NOMO-1 (cell line): ENCODE data around the gene HSPBAP1.
"Not testable (repeated sequence)": the region's sequence is repeated elsewhere in the genome, so short reads cannot be mapped to it uniquely, and the experiment has no call there.

ENCODE experiments used
- DNase-seq, 2 experiments: peaks; one replicate each; lab custom pipeline; 2025; ENCODE audit not compliant: unreplicated experiment in 2 of 2; lab: John Stamatoyannopoulos, UW

HSPBAP1 gene

GRCh38 chr3:122786066-122786465 lies 7.6 kb downstream of the HSPBAP1 start:
- no peak for DNase-seq

DNA sequence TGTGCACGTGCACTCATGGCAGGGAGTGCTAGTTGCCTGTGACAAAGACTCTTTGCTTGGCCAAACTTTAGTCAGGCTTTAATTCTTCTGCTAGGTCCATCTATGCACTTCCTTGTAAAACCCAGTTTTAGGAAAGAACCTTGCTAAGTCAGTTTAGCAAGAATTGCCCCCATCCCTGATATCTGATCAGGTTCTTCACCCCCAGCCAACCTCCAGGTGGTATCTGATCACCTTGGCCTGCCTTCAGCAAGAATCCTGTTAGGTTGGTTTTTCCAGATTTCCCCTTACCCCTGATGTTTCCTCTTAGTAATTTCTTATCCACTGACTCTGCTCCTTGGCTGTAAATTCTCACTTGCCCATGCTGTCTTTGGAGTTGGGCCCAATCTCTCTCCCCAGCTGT lies 8.4 kb downstream of the HSPBAP1 start:
- no peak for DNase-seq

- DNase-seq = no peak
Observed at GRCh38 chr3:122784436-122784835, 9.2 kb downstream of the HSPBAP1 start.

DNA sequence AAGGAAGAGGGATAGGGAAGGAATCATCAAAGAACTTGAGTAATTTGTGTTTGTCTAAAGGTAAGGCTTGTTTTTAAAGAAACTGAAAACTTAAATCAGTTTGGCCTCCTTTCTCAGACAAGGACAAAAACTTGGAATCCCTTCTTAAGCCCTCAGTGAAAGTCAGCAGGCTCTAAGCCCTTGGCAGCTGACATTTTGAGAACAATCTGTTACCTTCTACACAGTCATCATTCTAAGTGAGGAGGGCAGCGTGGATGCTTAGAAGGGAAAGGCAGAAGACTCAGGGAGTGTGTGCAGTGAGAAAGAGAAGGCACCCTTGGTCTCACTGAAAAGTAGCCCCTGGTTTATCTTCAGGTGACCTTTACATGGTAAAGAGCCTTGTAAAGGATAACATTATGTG lies 10.8 kb downstream of the HSPBAP1 start:
- no peak for DNase-seq

DNA sequence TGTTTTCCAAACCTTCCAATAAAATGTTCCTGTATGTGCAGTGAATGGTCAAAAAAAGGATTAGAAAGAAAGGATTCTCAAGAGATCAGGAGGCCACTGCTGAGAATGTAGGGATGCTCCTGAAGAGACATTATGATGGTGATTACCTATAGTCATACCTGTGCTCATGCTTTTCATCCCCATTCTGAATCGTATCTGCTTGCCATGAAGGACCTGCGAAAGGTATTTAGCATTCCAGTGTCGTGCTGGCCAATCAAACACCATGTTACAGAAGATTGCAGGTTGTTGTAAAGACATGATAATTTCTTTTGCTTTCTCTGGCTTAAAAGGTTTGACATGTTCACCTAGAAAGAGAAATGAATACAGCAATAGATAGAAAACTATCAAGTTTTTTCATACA lies 16.1 kb downstream of the HSPBAP1 start:
- no peak for DNase-seq

DNA sequence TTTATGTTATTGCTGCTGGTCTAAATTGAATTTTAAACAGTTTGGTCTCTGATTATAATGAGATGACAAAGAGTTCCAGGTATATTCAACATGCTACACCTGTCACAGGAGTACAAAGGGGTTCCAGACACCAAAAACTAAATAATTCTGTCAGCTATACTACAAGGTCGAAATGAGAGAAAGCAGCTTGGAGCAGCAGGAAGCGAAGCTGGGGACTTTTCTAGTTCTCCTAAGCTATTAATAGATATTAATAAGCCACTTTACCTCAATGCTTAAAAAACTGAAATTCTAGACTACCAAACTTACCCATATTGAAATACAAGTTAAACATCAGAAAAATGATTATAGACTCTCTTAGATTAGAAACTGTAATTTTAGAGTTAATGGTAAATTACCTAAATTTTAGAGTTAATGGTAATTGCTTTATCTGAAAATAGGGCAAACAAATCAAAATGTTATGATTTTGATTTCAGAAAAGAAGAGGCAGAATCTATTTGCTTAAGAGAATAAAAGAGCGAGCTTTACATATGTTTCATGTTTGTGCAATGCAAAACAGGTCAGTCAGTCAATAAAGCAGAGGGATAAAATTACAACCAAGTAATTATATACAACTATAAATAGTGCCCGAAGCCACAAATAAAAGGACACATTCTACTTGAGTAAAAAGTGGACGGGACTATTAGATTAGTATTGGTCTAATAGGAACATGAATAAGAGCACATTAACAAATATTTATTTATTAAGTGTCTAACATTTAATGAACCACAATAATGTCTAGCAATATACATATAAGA lies 16.8 kb downstream of the HSPBAP1 start:
- no peak for DNase-seq

- no peak for DNase-seq
Observed at GRCh38 chr3:122774564-122774963, 19.1 kb downstream of the HSPBAP1 start.

DNA sequence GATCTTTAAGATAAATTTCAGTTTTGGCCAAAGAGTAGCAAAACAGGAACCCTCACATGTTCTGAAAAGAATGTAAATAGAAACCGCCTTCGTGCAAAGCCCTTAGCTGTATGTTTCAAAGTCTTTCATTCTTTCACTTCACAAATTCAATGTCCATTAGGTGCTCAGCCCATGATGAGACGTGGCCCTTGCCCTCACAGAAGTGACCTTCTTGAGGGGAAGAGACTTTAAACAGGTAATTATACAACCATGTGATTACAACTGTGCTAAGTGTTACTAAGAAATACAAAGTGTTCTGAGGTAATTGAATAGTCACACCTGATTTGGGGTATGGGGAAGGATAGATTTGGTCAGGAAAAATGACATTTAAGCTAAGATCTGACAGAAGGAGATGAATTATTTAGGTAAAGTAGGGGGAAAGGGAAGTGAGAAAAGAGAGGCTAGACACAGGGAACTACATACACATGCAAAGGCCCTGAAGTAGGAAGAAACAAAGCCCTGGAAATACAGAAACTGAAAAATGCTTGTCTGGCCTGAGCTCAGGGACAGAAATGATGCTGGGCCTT lies 19.6 kb downstream of the HSPBAP1 start:
- DNase-seq = no peak

DNA sequence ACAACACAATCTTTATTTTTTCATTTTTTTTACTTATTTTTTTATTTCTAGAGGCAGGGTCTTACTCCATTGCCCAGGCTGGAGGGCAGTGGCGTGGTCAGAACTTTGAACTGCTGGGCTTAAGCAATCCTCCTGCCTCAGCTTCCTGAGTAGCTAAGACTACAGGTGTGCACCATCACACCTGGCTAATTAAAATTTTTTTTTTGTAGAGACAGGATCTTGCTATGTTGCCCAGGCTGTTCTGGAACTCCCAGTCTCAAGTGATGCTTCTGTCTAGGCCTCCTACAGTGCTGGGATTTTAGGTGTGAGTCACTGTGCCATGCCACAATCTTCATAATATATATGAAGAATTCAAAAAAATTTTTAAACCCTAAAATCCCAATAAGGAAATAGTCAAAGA lies 20.8 kb downstream of the HSPBAP1 start:
- no peak for DNase-seq

DNA sequence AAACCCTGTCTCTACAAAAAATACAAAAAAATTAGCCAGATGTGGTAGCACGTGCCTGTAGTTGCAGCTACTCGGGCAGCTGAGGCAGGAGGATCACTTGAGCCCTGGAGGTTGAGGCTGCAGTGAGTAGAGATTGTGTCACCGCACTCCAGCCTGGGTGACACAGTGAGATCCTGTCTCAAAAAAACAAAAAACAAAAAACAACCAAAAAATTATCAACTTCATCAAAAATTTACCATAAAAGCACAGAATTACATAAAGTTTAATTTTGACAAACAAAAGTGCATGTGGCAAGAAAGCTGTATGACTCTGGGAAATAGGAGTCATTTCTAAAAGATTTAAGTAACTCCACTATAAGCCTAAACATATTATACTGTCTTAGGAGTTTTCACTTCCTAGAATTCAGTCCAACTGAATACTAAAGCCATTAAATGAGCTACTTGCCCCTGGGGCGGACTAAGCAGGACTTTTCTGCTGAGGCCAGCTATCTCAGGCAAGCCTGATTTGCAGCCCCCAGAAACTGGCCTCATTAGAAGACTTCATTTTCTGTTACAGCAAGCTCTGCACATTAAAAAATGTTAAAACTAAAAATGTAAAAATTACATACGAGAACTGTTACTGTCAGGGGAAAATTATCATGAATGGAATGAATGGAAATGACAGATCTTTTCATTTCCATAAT lies 23.0 kb downstream of the HSPBAP1 start:
- no peak for DNase-seq

- no peak for DNase-seq
Observed at GRCh38 chr3:122767540-122768372, 25.9 kb downstream of the HSPBAP1 start.

DNA sequence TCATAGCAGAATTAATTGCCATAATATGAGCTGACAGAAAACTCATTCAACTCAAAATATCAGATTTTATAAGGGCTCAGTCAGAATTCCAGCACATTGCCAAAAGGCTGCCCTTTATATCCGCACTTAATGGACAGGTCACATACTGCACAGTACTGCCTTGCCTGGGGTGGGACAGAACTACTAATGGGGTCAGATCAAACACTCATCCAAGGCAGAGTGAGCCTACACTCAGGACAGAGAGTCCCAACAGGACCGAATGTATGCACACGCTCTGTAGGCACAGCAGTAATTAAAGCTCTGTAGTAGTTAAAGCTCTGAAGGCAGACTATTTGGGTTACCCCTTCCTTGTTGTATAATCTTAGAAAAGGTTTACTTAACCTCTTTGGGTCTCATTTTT lies 27.2 kb downstream of the HSPBAP1 start:
- DNase-seq = no peak

DNA sequence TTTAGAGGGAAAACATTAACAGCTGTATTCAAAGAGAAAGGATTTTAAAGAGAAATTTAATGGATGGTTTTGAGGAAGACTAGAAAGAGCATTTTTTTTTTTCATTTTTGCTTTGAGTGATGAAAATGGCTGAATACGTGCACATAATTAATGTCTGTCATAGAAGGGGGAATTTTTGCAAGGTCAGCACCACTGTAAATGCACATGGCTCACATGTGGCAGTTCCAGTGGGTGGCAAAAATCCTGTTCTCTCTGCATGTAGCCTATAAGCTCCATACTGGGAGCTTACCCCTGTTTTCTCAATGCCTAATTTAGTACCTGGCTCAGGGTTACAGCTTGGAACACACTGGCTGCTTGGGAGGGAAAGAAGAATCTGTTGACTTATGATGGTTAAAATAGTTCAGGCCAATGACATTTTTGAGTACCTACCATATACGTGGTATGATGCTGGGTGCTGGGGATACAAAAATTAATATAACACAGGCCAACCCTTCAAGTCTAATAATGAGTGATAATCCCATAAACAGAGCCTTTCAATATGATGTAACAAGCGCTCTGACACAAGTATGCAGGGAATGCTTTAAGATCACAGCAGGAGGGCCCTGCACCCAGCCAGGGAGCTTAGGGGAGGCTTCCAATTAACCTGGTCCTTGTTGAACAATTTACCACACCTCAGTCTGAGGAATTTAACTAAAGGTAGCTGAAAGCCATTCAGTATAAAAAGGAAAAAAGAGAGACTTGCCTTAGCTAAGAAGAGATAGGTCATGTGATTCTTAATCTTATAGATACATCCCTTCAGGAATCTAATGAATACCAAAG lies 33.0 kb downstream of the HSPBAP1 start:
- no peak for DNase-seq

DNA sequence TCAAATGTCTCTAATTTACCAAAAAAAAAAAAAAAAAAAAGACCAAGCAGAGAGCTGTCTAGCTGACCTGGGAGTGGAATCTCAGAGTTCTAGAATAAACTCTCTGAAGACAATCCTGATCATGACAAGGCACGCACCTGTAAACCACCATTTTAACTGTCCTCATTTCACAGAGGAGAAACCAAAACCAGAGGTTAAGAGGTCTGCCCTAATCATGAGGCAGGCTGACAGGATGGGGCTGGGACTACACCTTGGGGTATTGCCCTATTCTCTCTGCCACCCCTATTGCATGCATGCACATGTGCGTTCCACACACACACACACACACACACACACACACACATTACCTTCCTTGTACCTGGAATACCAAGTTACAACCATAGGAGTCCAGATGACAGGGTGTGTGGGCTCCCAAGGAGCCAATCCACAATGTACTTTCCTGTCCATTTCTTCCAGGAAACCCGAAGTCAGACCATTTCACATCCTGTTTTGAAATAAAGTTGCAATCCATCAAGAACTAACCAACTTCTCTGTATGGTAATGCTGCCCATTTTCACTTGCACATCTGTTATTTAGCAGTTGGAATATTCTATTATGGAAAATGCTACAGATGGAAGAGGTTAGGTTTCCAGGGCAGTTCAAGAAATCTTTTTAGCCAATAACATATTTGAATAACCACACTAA lies 34.6 kb downstream of the HSPBAP1 start:
- DNase-seq = no peak

DNA sequence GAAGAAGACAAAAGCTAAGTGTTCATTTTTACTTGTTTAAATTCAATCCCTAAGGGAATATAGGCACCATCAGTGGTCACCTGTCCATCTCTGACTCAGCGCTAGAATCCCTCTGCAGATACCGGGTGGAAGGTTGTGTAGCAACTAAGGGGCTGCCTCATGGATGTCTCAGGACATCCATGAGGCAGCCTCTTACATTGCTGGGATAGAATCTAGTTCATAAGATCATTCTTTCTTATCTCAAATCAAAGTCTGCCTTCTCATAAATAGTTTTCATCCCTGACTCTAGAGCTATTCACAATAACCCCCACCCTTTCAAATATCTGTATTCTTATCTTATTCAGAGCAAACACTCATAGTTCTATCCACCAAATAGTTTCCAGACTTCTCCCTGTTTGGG lies 38.1 kb downstream of the HSPBAP1 start:
- no peak for DNase-seq

GRCh38 chr3:122754929-122755328 lies 38.7 kb downstream of the HSPBAP1 start:
- no peak for DNase-seq

- no peak for DNase-seq
Observed at GRCh38 chr3:122748347-122748746, 45.3 kb downstream of the HSPBAP1 start.

DNA sequence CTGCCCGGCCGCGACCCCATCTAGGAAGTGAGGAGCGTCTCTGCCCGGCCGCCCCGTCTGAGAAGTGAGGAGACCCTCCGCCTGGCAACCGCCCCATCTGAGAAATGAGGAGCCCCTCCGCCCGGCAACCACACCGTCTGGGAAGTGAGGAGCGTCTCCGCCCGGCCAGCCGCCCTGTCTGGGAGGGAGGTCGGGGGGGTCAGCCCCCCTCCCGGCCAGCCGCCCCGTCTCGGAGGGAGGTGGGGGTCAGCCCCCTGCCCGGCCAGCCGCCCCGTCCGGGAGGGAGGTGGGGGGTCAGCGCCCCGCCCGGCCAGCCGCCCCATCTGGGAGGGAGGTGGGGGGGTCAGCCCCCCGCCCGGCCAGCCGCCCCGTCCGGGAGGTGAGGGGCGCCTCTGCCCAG lies 46.3 kb downstream of the HSPBAP1 start:
- not testable (repeated sequence) for DNase-seq

DNA sequence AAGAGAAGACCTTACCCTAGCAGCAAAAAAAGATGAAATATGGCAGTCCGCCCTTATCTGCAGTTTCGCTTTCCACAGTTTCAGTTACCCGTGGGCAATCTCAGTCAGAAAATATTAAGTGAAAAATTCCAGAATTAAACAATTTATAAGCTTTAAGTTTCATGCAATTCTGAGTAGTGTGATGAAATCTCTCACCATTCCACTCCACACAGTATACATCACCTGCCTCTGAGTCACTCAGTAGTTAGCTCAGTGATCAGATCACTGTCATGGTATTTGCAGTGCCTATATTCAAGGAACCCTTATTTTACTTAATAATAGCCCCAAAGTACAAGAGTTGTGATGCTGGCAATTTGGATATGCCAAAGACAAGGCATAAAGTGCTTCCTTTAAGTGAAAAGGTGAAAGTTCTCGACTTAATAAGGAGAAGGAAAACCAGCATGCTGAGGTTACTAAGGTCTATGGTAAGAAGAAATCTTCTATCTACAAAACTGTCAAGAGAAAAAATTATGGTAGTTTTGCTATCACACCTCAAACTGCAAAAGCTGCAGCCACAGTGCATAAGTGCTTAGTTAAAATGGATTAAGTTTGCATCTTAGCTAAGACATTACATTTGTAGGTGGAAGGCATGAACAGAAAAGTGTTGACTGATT lies 48.1 kb downstream of the HSPBAP1 start:
- DNase-seq = no peak
